KMS-11 (cell line): ENCODE results near the gene CDC25B.

Experiments
- H2AFZ ChIP-seq: fragments of 200-600 bp; sonication (generic); 2 replicates; pipeline ENCODE4 v1.6.1; 2016; ENCODE audit warnings: antibody characterized with exemption, mixed run types, low read depth
- H3K27ac ChIP-seq: fragments of 200-600 bp; sonication (generic); 2 replicates; pipeline ENCODE4 v1.6.1; 2016; ENCODE audit warnings: mild to moderate bottlenecking, mixed run types
- H3K27me3 ChIP-seq: fragments of 200-600 bp; sonication (generic); 2 replicates; pipeline ENCODE4 v1.6.1; 2017; ENCODE audit warnings: mild to moderate bottlenecking, low read depth, mixed run types, moderate library complexity; ENCODE audit not compliant: insufficient read depth
- H3K36me3 ChIP-seq: fragments of 200-600 bp; sonication (generic); 2 replicates; pipeline ENCODE4 v1.6.1; 2017; ENCODE audit warnings: mild to moderate bottlenecking, mixed run types; ENCODE audit not compliant: insufficient read depth
- H3K4me1 ChIP-seq: fragments of 200-600 bp; sonication (generic); 2 replicates; pipeline ENCODE4 v1.6.1; 2016; ENCODE audit warnings: mild to moderate bottlenecking, low read depth, mixed run types; ENCODE audit not compliant: poor library complexity, severe bottlenecking
- H3K4me2 ChIP-seq: fragments of 200-600 bp; sonication (generic); 2 replicates; pipeline ENCODE4 v1.7.0; 2016; ENCODE audit warnings: mild to moderate bottlenecking, mixed run types
- H3K4me3 ChIP-seq: fragments of 200-600 bp; sonication (generic); IDR thresholded peaks from 2 replicates; pipeline ENCODE4 v1.6.1; 2017; ENCODE audit warnings: low read depth, low read length, mixed read lengths; ENCODE audit not compliant: insufficient read depth
- H3K79me2 ChIP-seq: fragments of 200-600 bp; sonication (generic); 2 replicates; pipeline ENCODE4 v1.6.1; 2016; ENCODE audit warnings: low read depth, mixed run types; ENCODE audit not compliant: insufficient read depth
- H3K9ac ChIP-seq: fragments of 200-600 bp; sonication (generic); 2 replicates; pipeline ENCODE4 v1.6.1; 2016; ENCODE audit warnings: mild to moderate bottlenecking, mixed run types
- H4K20me1 ChIP-seq: fragments of 200-600 bp; sonication (generic); 2 replicates; pipeline ENCODE4 v1.6.1; 2016; ENCODE audit warnings: mild to moderate bottlenecking, mixed run types; ENCODE audit not compliant: insufficient read depth
- TF ChIP-seq, protein P1 (sequence below): fragments of 200-600 bp; sonication (generic); conservative IDR thresholded peaks from 2 replicates; pipeline ENCODE4 v1.6.1; 2017; ENCODE audit warnings: low read depth, mild to moderate bottlenecking, antibody characterized with exemption, low read length, moderate library complexity, mixed read lengths

CDC25B gene

DNA sequence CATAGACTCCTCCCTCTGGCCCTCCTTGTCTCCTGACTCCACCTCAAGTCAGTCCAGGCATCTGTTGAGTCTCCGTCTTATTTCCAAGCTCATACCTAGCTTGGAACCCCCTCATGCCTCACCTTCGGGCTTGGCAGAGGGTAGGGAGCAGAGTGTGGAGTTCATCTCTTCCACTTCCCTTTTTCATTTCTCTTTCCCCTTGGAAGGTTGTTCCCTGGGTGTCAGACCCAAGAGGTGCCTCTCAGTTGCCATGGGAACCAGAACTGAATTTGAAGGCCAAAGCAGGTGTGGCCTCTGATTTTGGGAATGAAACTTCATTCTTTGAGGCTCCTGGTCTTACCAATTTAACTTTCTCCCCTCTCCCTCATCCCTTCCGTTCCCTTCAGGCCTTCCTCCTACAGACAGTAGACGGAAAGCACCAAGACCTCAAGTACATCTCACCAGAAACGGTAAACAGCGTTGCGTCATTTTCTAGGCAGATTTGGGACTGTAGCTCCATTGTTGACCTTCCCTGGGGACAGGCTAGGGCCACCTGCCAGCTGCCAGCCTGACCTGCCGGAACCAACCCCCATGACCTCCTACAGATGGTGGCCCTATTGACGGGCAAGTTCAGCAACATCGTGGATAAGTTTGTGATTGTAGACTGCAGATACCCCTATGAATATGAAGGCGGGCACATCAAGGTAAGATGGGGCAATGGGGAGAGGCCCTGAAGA is 6.6 kb downstream of the CDC25B start:
- H3K9ac ChIP-seq: no peak overlapping the region
- TF ChIP-seq, protein P1, sequence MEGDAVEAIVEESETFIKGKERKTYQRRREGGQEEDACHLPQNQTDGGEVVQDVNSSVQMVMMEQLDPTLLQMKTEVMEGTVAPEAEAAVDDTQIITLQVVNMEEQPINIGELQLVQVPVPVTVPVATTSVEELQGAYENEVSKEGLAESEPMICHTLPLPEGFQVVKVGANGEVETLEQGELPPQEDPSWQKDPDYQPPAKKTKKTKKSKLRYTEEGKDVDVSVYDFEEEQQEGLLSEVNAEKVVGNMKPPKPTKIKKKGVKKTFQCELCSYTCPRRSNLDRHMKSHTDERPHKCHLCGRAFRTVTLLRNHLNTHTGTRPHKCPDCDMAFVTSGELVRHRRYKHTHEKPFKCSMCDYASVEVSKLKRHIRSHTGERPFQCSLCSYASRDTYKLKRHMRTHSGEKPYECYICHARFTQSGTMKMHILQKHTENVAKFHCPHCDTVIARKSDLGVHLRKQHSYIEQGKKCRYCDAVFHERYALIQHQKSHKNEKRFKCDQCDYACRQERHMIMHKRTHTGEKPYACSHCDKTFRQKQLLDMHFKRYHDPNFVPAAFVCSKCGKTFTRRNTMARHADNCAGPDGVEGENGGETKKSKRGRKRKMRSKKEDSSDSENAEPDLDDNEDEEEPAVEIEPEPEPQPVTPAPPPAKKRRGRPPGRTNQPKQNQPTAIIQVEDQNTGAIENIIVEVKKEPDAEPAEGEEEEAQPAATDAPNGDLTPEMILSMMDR: no peak
- H2AFZ ChIP-seq: no peak overlapping the region
- H3K4me1 ChIP-seq: peaks cover 18% of the 10 kb centered on the region
- H3K4me2 ChIP-seq: no peak overlapping the region
- H3K4me3 ChIP-seq: no peak overlapping the region
- H3K36me3 ChIP-seq: no peaks in the 10 kb centered on the region
- H4K20me1 ChIP-seq: no peaks in the 10 kb centered on the region
- no peaks in the 10 kb centered on the region for H3K79me2 ChIP-seq
- H3K27me3 ChIP-seq: no peaks in the 10 kb centered on the region
- H3K27ac ChIP-seq: no peak overlapping the region

DNA sequence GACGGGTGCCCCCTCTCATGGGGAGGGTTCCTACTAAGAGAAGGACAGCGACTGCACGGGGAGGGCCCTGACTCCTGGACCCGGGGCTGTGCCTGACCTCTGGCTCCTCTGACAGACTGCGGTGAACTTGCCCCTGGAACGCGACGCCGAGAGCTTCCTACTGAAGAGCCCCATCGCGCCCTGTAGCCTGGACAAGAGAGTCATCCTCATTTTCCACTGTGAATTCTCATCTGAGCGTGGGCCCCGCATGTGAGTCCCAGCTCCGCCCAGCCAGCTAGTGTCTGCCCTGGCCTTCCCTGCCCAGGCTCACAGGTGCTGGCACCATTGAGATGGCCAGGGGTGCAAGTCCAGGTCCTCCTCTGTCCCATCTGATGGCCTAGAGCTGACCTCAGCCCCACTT is 7.2 kb downstream of the CDC25B start:
- H3K4me3 ChIP-seq: no peak overlapping the region
- no peak overlapping the region for H2AFZ ChIP-seq
- H3K27me3 ChIP-seq: no peaks in the 10 kb centered on the region
- no peaks in the 10 kb centered on the region for H3K36me3 ChIP-seq
- H3K4me1 ChIP-seq: peaks cover 17% of the 10 kb centered on the region
- H3K4me2 ChIP-seq: no peak overlapping the region
- no peaks in the 10 kb centered on the region for H4K20me1 ChIP-seq
- no peak overlapping the region for H3K27ac ChIP-seq
- H3K9ac ChIP-seq: no peak overlapping the region
- TF ChIP-seq, protein P1: no peak
- H3K79me2 ChIP-seq: no peaks in the 10 kb centered on the region

DNA sequence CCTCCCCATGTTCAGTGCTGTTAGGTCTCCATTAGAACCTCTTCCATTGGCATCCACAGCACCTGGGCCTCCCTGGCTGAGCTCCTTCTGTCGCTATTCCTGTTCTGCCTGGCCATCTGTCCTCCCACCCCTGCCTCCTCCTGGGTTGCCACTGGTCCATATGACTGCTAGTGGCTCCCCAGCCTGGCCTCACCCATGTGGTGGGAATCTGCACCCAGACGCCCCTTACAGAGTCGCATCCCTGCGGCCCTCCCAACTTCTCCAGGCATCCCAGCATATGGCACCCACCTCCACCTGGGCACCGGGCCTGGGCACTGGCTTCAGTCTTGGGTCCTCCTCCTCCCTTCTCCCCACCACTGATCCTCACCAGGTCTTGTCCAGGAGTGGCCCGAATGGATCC is 7.7 kb downstream of the CDC25B start:
- no peaks in the 10 kb centered on the region for H3K27me3 ChIP-seq
- no peak overlapping the region for H3K4me2 ChIP-seq
- no peaks in the 10 kb centered on the region for H3K36me3 ChIP-seq
- H3K4me1 ChIP-seq: peaks cover 11% of the 10 kb centered on the region
- H3K79me2 ChIP-seq: no peaks in the 10 kb centered on the region
- no peak overlapping the region for H3K4me3 ChIP-seq
- H3K27ac ChIP-seq: no peak overlapping the region
- TF ChIP-seq, protein P1: no peak
- no peaks in the 10 kb centered on the region for H4K20me1 ChIP-seq
- H2AFZ ChIP-seq: no peak overlapping the region
- H3K9ac ChIP-seq: no peak overlapping the region

DNA sequence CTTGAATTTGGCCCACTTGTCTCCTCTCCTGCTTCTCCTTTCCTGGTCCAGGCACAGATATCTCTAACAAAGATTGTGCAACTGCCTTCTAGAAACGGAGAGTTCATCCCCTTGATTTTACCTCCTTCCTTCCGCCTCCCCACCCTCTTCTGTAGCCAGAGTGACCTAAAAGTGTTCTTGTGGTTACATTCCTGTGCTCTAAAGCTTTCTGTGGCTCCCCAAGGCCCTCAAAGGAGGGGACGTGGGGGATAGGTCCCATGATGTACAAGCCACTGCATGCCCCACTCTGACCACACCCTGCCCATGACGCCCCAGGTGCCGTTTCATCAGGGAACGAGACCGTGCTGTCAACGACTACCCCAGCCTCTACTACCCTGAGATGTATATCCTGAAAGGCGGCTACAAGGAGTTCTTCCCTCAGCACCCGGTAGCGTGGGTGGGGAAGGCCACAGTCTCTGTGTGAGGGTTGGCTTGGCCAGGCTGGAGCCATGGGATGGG is 8.2 kb downstream of the CDC25B start:
- no peak overlapping the region for H3K4me3 ChIP-seq
- no peak overlapping the region for H2AFZ ChIP-seq
- H3K27ac ChIP-seq: no peak overlapping the region
- TF ChIP-seq, protein P1: no peak
- H4K20me1 ChIP-seq: no peaks in the 10 kb centered on the region
- no peak overlapping the region for H3K9ac ChIP-seq
- H3K36me3 ChIP-seq: no peaks in the 10 kb centered on the region
- H3K27me3 ChIP-seq: no peaks in the 10 kb centered on the region
- no peaks in the 10 kb centered on the region for H3K79me2 ChIP-seq
- peaks cover 7% of the 10 kb centered on the region for H3K4me1 ChIP-seq
- no peak overlapping the region for H3K4me2 ChIP-seq
